ENCODE results near the gene ADAMTS12. TPM values are rescaled to one million over a fixed set of nuclear protein-coding genes. Genes with fewer than 3 reads are reported as not detected.

ADAMTS12 gene
- total RNA-seq, 2 donors from 2014 or later, result 2.3 to 8.9 TPM

DNA sequence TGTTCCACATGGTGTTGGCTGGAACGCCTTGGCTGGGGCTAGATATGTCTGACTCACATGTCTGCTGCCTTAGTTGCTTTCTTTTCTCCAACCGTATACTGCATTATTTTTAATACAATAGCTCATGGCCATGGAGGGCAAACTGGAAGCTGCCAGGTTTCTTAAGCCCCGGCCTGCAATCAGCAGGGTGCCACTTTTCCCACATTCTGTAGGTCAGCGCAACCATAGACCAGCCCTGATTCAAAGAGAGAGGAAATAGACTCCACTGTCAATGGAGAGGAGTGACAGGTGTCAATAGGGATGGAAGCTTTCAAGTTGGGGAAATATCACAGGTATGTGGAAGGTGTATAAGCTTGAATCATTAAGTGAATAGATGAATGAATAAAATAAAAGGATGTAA is 390.5 kb downstream of the ADAMTS12 start:
- Histone ChIP-seq H3K4me3 (no peak overlapping the region), H3K9me3 (no peaks in the 10 kb centered on the region), H3K27me3 (no peaks in the 10 kb centered on the region), H3K36me3 (replicated peaks in 1 of 2; ENCODE audit: insufficient read depth in 1 of 2, low read depth in 2 of 2) (no peaks in the 10 kb centered on the region), H3K27ac (no peak overlapping the region), H3K4me1 (peaks cover 9% of the 10 kb centered on the region)
- 88 to 93% methylated on average over 4 of the region's 4 CpGs for WGBS, 2 donors
- ATAC-seq (no peak), DNase-seq (no peak)
- TF ChIP-seq, protein P1, sequence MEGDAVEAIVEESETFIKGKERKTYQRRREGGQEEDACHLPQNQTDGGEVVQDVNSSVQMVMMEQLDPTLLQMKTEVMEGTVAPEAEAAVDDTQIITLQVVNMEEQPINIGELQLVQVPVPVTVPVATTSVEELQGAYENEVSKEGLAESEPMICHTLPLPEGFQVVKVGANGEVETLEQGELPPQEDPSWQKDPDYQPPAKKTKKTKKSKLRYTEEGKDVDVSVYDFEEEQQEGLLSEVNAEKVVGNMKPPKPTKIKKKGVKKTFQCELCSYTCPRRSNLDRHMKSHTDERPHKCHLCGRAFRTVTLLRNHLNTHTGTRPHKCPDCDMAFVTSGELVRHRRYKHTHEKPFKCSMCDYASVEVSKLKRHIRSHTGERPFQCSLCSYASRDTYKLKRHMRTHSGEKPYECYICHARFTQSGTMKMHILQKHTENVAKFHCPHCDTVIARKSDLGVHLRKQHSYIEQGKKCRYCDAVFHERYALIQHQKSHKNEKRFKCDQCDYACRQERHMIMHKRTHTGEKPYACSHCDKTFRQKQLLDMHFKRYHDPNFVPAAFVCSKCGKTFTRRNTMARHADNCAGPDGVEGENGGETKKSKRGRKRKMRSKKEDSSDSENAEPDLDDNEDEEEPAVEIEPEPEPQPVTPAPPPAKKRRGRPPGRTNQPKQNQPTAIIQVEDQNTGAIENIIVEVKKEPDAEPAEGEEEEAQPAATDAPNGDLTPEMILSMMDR (IDR thresholded peaks at IDR 0.05), result no peak
- no peak for TF ChIP-seq POLR2A (IDR thresholded peaks at IDR 0.05)
- intact Hi-C loops (cut with DNase I), result no loop called here

DNA sequence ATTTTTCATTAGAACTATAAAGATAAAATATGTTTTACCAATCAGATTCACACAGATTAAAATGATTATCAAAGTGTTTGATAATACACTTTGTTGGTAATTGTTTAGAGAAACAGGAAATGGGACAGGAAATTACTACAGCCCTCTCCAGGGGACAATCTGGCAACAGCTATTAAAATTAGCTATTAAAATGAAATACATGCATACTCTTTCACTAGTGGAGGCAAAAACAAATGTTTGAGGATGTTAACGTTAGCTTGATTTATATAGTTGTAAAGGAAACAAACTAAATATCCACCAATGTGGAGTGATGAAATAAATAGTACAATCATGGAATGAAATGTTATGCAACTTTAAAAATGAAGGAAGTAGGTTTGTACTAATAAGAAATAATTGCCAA is 397.3 kb downstream of the ADAMTS12 start:
- DNase-seq (no peak), ATAC-seq (no peak)
- Histone ChIP-seq H3K4me1 (peaks cover 15% of the 10 kb centered on the region), H3K27me3 (no peaks in the 10 kb centered on the region), H3K4me3 (no peak overlapping the region), H3K36me3 (replicated peaks in 1 of 2; ENCODE audit: insufficient read depth in 1 of 2, low read depth in 2 of 2) (no peaks in the 10 kb centered on the region), H3K27ac (no peak overlapping the region), H3K9me3 (no peaks in the 10 kb centered on the region)
- intact Hi-C loops (cut with DNase I), result no loop called here
- WGBS, 2 donors, result 29 to 38% methylated on average over 1 of the region's 1 CpG
- TF ChIP-seq, protein P1 (IDR thresholded peaks at IDR 0.05), result no peak
- TF ChIP-seq POLR2A (IDR thresholded peaks at IDR 0.05), result no peak

DNA sequence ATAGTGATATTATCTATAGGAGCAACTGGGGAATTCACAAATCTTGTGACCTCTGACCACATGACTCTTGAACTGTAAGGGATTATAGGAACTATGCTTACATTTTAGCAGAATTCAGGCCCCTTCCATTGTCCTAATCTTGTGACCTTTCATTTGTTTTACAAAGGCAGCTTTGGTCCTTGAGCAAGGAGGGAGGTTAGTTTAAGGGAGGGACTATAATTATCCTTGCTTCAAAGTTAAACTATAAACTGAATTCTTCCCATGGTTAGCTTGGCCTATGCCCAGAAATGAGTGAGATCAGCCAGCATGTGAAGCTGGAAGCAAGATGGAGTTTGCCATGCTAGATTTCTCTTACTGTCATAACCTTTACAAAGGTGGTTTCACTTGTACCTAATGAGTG is 399.8 kb downstream of the ADAMTS12 start:
- H3K27ac ChIP-seq, result no peak overlapping the region
- peaks cover 6% of the 10 kb centered on the region for H3K4me1 ChIP-seq
- no peaks in the 10 kb centered on the region for H3K27me3 ChIP-seq
- TF ChIP-seq POLR2A (IDR thresholded peaks at IDR 0.05), result no peak
- TF ChIP-seq, protein P1 (IDR thresholded peaks at IDR 0.05), result no peak
- intact Hi-C loops (cut with DNase I), result no loop called here
- no peaks in the 10 kb centered on the region for H3K36me3 ChIP-seq (replicated peaks in 1 of 2; ENCODE audit: insufficient read depth in 1 of 2, low read depth in 2 of 2)
- ATAC-seq (peak; percentile 30), DNase-seq (peak in 2 of 4 donors; percentile 16 to 23)
- no peak overlapping the region for H3K4me3 ChIP-seq
- no peaks in the 10 kb centered on the region for H3K9me3 ChIP-seq

DNA sequence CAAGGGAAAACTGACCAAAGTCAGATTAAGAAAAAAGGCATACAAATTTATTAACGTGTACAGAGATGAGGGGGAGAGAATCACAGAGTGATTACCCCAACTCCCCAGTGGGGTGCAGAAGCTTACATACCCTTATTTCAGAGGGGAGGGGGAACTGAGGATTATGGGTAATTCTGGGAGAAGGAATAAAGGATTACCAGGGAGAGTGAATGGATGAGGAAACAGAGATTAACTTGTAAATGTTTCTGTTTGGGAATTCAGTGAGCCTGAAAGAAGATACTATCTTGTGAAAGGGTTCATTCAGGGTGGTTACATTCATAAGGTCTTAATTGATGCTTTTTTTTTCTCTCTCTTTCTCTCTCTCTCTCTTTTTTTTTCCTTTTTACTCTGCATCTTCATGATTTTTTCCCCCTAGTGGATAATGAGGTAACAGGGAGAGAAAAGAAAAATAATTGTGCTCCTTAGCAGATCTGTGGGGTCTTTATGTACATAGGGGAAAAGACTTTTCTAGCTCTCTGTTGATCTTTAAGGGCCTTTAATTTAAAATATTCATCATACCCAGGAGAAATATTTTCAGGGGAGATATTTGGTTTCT is 401.6 kb downstream of the ADAMTS12 start:
- intact Hi-C loops (cut with DNase I), result no loop called here
- Histone ChIP-seq H3K36me3 (replicated peaks in 1 of 2; ENCODE audit: insufficient read depth in 1 of 2, low read depth in 2 of 2) (no peaks in the 10 kb centered on the region), H3K27me3 (no peaks in the 10 kb centered on the region), H3K27ac (no peak overlapping the region), H3K4me3 (no peak overlapping the region), H3K4me1 (peaks cover 6% of the 10 kb centered on the region), H3K9me3 (no peaks in the 10 kb centered on the region)
- ATAC-seq (no peak), DNase-seq (no peak)
- no peak for TF ChIP-seq POLR2A (IDR thresholded peaks at IDR 0.05)
- 75 to 84% methylated on average over 1 of the region's 1 CpG for WGBS, 2 donors

DNA sequence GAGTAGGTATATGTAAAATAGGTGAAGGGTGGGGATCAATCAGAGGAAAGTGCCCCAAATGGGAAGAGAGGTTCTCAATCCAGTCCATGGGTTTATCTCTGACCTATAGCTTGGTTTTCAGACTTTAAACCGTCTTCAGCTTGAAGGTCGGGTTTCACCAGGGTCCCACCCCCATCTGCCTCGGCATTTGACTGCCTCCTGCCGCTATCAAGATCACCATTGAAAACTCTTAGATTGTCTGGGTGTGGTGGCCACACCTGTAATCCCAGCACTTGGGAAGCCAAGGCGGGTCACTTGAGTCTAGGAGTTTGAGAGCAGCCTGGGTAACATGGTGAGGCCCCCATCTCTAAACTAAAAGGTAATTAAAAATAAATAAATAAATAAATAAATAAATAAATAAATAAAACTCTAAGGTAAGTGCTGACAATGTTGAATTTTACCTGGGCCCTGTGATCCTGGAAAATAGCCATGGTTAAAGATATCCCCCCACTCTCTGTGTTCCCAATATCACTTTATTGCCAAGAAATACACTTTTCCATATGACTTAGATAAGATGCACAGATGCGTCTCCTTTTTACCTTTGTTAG is 402.2 kb downstream of the ADAMTS12 start:
- Histone ChIP-seq H3K27ac (no peak overlapping the region), H3K36me3 (replicated peaks in 1 of 2; ENCODE audit: insufficient read depth in 1 of 2, low read depth in 2 of 2) (no peaks in the 10 kb centered on the region), H3K4me1 (peaks cover 6% of the 10 kb centered on the region), H3K27me3 (no peaks in the 10 kb centered on the region), H3K4me3 (no peak overlapping the region), H3K9me3 (no peaks in the 10 kb centered on the region)
- DNase-seq (no peak), ATAC-seq (no peak)
- intact Hi-C loops (cut with DNase I), result no loop called here
- TF ChIP-seq, protein P1 (IDR thresholded peaks at IDR 0.05), result no peak
- TF ChIP-seq POLR2A (IDR thresholded peaks at IDR 0.05), result no peak
- 90 to 92% methylated on average over 6 of the region's 6 CpGs for WGBS, 2 donors

Data from body of pancreas (tissue), 4 donors.